Measurements from ENCODE around the gene CAPZA3.
"Not testable (repeated sequence)": the region's sequence is repeated elsewhere in the genome, so short reads cannot be mapped to it uniquely, and the experiment has no call there.

The CAPZA3 gene

GRCh38 chr12:18754124-18754707 is 16.3 kb downstream of the CAPZA3 start:
- no peak for DNase-seq

DNA sequence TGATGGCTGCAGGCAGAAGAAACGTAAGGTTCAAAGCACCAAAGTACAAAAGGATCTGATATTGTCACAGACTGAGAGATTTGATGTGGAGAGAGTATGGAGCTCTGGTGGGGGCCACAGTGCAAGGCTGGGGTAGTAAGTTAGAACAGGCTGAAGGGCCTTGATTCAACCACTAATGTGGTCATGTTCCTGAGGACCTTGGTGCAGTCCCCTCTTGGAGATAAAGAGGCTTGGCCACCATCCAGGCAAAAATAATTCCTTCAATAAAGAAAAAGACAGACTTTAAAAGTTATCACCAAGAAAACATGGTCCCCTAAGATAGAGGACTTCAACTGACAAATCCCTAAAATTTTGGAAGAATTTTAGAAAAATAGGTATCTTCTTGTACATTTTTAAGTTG is 17.4 kb downstream of the CAPZA3 start:
- DNase-seq = no peak

- DNase-seq = not testable (repeated sequence)
Observed at GRCh38 chr12:18766479-18766878, 28.6 kb downstream of the CAPZA3 start.

GRCh38 chr12:18782827-18783226 is 44.9 kb downstream of the CAPZA3 start:
- no peak for DNase-seq

DNA sequence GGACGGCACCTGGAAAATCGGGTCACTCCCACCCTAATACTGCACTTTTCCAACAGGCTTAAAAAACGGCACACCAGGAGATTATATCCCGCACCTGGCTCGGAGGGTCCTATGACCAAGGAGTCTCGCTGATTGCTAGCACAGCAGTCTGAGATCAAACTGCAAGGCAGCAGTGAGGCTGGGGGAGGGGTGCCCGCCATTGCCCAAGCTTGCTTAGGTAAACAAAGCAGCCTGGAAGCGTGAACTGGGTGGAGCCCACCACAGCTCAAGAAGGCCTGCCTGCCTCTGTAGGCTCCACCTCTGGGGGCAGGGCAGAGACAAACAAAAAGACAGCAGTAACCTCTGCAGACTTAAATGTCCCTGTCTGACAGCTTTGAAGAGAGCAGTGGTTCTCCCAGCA is 47.5 kb downstream of the CAPZA3 start:
- DNase-seq = not testable (repeated sequence)
